ENCODE data around the gene P2RX2.

Gene P2RX2

DNA sequence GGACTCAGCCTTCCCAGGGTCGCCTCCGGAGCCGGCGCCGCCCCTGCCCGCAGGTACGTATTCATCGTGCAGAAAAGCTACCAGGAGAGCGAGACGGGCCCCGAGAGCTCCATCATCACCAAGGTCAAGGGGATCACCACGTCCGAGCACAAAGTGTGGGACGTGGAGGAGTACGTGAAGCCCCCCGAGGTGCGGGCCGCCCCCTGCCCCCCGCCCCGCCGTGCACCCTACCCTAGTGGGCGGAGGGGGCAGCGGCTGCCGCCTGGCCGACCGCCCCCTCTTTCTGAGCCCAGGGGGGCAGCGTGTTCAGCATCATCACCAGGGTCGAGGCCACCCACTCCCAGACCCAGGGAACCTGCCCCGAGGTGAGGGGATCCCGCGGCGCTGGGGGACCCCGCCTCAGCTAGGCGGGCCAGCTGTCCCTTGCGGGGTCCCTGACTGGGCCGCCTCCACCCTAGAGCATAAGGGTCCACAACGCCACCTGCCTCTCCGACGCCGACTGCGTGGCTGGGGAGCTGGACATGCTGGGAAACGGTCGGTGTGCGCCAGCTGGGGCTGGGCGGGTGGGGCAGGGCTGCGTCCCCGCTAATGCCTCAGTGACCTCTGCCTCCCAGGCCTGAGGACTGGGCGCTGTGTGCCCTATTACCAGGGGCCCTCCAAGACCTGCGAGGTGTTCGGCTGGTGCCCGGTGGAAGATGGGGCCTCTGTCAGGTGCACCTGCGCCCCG, 973 bp downstream of the P2RX2 start:
- no peak for DNase-seq (ENCODE audit: low read depth in 3 of 3)

GRCh38 chr12:132620113-132620898, 1.7 kb downstream of the P2RX2 start:
- DNase-seq (ENCODE audit: low read depth in 3 of 3) = no peak

GRCh38 chr12:132620899-132621656, 2.5 kb downstream of the P2RX2 start:
- no peak for DNase-seq (ENCODE audit: low read depth in 3 of 3)

DNA sequence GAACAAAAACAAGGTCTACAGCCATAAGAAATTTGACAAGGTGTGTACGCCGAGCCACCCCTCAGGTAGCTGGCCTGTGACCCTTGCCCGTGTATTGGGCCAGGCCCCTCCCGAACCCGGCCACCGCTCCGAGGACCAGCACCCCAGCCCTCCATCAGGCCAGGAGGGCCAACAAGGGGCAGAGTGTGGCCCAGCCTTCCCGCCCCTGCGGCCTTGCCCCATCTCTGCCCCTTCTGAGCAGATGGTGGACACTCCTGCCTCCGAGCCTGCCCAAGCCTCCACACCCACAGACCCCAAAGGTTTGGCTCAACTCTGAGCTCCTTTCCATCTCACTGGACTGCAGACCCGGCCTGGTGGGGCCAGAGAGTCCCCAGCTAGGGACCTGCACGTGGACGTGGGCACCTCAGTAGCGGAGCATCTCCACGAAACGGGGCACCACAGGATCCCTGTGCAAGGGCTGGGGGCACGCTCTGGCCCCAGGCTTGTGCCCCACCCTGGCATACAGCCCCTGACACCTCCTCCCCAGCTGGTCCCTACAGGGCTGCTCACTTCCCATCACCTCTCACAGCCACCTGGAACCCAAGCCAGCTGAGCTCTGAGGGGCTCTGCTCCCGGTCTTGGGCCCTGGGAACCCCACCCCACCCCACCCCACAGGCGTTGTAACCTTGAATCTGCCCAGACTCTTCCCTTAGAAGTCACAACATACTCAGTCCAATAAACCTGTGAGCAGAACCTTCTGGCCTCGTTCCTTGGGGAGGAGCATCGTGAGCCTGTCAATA, 3.3 kb downstream of the P2RX2 start:
- DNase-seq (ENCODE audit: low read depth in 3 of 3) = no peak

DNA sequence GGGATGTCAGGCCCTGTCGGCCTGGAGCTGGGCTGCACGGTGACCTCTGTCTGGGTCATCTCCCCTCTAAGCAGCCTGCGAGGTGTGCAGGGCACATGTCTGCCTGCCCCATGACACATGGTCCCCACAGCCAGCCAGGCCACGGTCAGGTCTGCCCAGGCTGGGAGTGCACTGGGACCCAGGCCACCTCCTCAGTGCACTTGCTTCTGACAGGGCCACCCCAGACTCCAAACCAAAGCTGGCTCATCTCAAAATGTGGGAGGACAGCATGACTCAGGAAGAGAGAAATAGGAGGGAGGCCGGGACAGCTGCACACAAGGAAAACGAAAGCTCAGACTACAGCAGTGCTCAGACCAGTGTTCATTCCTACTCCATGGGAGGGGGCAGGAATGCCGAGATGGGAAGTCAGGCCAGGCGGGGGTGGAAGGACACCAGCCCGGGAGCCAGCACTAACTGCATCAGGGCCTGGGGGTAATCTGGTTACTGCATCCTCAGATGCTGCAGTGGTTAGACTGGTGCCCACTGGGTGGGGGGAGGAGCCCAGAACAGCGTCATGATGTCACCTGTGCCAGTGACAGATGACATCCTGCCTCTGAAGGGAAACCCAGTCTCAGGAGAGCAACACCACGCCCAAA, 4.0 kb downstream of the P2RX2 start:
- DNase-seq (ENCODE audit: low read depth in 3 of 3) = no peak

- no peak for DNase-seq (ENCODE audit: low read depth in 3 of 3)
Observed at GRCh38 chr12:132623072-132623869, 4.7 kb downstream of the P2RX2 start.

GRCh38 chr12:132624186-132624855, 5.7 kb downstream of the P2RX2 start:
- DNase-seq (ENCODE audit: low read depth in 3 of 3) = no peak

- no peak for DNase-seq (ENCODE audit: low read depth in 3 of 3)
Observed at GRCh38 chr12:132624910-132625630, 6.5 kb downstream of the P2RX2 start.

DNA sequence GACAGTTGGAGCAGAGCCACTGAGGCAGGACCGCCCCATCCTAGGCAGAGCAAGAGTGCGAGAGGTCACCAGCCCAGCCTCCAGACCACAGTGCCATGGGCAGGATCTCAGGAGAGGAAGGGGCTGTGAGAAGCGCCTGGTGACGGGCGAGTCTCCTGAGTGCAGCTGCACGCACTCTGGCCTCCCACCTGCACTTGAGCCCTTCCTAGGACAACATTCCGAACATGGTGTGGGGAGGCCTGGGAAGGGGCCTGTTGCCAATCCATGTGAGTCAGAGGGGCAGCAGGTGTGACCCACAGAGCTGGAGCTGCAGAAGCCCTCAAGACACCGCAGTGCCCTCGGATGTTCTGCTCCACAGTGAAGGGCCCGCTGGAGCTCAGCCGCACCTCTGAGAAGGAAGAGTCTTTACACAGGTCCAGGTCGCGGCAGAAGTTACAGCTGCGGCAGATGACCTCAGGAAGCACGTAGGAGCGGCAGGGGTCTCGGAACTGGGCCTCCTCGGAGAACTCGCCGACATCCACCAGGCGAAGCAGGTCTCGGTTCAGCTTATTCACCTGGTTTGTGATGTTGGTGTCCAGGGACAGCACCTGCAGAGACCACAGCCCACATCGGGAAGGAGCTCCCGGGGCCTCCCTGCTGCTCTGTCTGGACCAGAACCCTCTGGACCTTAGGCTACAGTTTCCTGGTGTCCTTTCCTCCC, 7.3 kb downstream of the P2RX2 start:
- no peak for DNase-seq (ENCODE audit: low read depth in 3 of 3)

GRCh38 chr12:132629330-132629729, 10.8 kb downstream of the P2RX2 start:
- DNase-seq (ENCODE audit: low read depth in 3 of 3) = no peak

DNA sequence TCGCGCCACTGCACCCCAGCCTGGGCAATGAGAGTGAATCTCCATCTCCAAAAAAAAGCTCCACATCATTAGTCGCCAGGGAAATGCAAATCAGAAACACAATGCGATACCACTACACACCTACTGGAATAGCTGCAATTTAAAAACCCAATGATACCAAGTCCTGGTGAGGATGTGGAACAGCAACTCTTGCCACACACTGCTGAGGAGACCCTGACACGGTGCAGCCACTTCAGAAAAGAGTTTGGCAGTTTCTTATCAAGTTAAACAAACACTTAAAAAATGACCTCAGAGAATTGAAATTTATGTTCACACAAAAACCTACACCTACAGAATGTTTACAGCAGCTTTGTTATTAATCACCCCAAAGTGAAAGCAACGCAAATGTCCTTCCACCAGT, 12.1 kb downstream of the P2RX2 start:
- no peak for DNase-seq (ENCODE audit: low read depth in 3 of 3)

GRCh38 chr12:132631666-132632065, 13.1 kb downstream of the P2RX2 start:
- DNase-seq (ENCODE audit: low read depth in 3 of 3) = no peak

DNA sequence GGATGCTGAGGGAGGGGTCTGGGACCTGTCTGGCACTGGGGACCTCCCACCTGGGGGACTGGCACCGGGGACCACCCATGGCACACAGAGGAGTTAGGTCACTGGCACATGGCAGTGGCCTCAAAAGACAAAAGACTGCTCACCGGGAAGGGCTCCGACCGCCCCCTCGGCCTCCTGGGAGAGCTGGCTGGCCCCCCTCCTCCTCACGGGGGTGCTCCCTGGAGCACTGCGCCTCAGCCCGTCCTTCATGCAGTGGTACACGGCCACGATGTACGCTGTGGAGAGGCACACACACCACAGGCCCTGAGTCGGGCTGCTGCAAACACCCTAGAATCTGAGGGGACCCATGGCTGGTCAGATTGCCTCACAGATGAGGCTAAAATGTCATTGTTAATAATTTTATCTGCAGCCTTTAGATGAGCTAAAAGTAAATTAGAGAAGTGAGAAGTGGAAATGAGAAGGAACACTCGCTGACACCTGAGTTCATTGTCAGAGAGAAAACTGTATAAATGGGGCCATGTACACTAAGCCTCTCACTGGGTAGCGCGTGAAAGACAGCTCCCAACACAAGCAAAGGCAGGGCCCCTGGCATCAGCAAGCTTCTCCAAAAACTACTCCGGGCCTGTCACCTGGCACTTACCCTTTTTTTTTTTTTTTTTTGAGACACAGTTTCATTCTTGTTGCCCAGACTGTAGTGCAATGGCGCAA, 14.1 kb downstream of the P2RX2 start:
- no peak for DNase-seq (ENCODE audit: low read depth in 3 of 3)

DNA sequence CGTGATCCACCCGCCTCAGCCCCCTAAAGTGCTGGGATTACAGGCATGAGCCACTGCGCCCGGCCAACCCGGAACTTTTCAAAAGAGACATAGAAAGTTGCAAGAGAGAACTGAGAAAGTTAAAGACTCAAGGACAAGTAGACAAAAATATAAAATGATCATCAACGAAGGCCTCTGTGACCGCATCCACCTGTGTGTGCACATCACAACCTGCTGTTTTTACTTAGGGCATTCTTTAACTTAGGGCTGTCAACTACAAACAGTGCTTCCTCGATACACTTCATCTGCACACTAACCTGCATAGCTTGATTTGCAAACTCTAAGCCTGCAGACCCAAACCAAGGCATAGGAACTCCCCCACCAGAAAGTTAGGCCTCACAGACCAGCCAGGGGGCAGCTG, 14.8 kb downstream of the P2RX2 start:
- DNase-seq (ENCODE audit: low read depth in 3 of 3) = no peak

GRCh38 chr12:132633901-132634300, 15.3 kb downstream of the P2RX2 start:
- DNase-seq (ENCODE audit: low read depth in 3 of 3) = no peak

DNA sequence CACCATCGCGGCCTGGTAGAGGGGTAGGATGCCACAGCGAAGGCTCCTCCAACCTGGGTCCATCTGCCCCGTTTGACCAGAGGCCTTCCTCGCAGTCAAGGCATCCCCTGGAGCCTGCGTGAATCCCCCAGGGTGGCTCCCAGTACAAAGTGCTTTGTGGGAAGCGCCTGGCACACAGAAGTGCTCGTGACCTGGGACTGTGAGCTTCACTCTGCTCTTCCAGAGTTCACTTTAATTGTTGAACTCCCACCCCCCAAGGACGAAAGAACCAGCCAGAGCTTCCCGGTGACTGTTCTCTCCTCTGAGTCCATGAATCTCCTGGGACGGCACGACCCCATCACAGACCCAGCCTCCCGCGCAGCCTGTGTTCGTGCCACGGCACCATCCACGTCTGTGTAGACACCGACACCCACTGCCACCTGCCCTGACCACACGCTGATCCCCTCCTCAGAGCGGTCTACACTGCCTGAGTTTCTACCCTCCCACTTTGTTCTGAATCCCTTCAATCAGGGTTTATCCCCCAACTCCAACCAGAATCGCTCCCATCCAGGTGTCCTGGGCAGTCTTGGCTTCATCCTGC, 15.9 kb downstream of the P2RX2 start:
- no peak for DNase-seq (ENCODE audit: low read depth in 3 of 3)

GRCh38 chr12:132635076-132635955, 16.7 kb downstream of the P2RX2 start:
- DNase-seq (ENCODE audit: low read depth in 3 of 3) = no peak
